HUES48 (cell line): ENCODE measurements around the gene ZBTB38.

Experiments used
- H3K27ac ChIP-seq: one replicate; pipeline ENCODE4 v1.7.0; 2013; ENCODE audit warnings: low read depth, low read length, inconsistent platforms
- H3K27me3 ChIP-seq: 2 replicates; pipeline ENCODE4 v1.6.1; 2013; ENCODE audit warnings: mild to moderate bottlenecking, low read length; ENCODE audit not compliant: control insufficient read depth, insufficient read depth
- H3K36me3 ChIP-seq: 2 replicates; pipeline ENCODE4 v1.6.1; 2013; ENCODE audit warnings: low read length; ENCODE audit not compliant: control insufficient read depth, insufficient read depth
- H3K4me1 ChIP-seq: 2 replicates; pipeline ENCODE4 v1.6.1; 2013; ENCODE audit warnings: mild to moderate bottlenecking, low read length; ENCODE audit not compliant: control insufficient read depth, insufficient read depth
- H3K4me3 ChIP-seq: 2 replicates; pipeline ENCODE4 v1.5.1; 2013; ENCODE audit warnings: mild to moderate bottlenecking, low read depth, low read length
- H3K9ac ChIP-seq: 2 replicates; pipeline ENCODE4 v1.6.1; 2013; ENCODE audit warnings: mild to moderate bottlenecking, low read depth, low read length, moderate library complexity
- H3K9me3 ChIP-seq: 2 replicates; pipeline ENCODE4 v1.6.1; 2013; ENCODE audit warnings: low read length; ENCODE audit not compliant: control insufficient read depth, insufficient read depth

Gene ZBTB38

GRCh38 chr3:141342386-141342785 lies 25.9 kb upstream of the ZBTB38 start:
- Histone ChIP-seq H3K4me3 (no peak overlapping the region), H3K27ac (no peak overlapping the region), H3K27me3 (no peaks in the 10 kb centered on the region), H3K4me1 (no peaks in the 10 kb centered on the region), H3K9ac (no peak overlapping the region), H3K36me3 (no peaks in the 10 kb centered on the region), H3K9me3 (no peaks in the 10 kb centered on the region)

GRCh38 chr3:141343077-141343476 lies 25.2 kb upstream of the ZBTB38 start:
- H3K4me3 ChIP-seq, result no peak overlapping the region
- no peaks in the 10 kb centered on the region for H3K27me3 ChIP-seq
- H3K9me3 ChIP-seq, result no peaks in the 10 kb centered on the region
- no peak overlapping the region for H3K27ac ChIP-seq
- H3K9ac ChIP-seq, result no peak overlapping the region
- H3K36me3 ChIP-seq, result no peaks in the 10 kb centered on the region
- no peaks in the 10 kb centered on the region for H3K4me1 ChIP-seq

GRCh38 chr3:141343865-141344271 lies 24.4 kb upstream of the ZBTB38 start:
- Histone ChIP-seq H3K4me1 (peaks cover 3% of the 10 kb centered on the region; the same call in 1 of the 2 replicates), H3K9ac (no peak overlapping the region), H3K27ac (no peak overlapping the region), H3K4me3 (no peak overlapping the region), H3K9me3 (no peaks in the 10 kb centered on the region), H3K36me3 (no peaks in the 10 kb centered on the region), H3K27me3 (no peaks in the 10 kb centered on the region)

- Histone ChIP-seq H3K27me3 (no peaks in the 10 kb centered on the region), H3K9me3 (no peaks in the 10 kb centered on the region), H3K27ac (no peak overlapping the region), H3K4me3 (no peak overlapping the region), H3K9ac (no peak overlapping the region), H3K36me3 (no peaks in the 10 kb centered on the region), H3K4me1 (peaks cover 6% of the 10 kb centered on the region; the same call in 1 of the 2 replicates)
These were observed 22.8 kb upstream of the ZBTB38 start for GRCh38 chr3:141345528-141345927.

- no peaks in the 10 kb centered on the region for H3K9me3 ChIP-seq
- no peak overlapping the region for H3K9ac ChIP-seq
- no peaks in the 10 kb centered on the region for H3K36me3 ChIP-seq
- H3K4me3 ChIP-seq, result no peak overlapping the region
- H3K27ac ChIP-seq, result no peak overlapping the region
- H3K27me3 ChIP-seq, result no peaks in the 10 kb centered on the region
- H3K4me1 ChIP-seq, result peaks cover 6% of the 10 kb centered on the region; the same call in 1 of the 2 replicates
These were observed 22.3 kb upstream of the ZBTB38 start for GRCh38 chr3:141346007-141346406.

GRCh38 chr3:141346418-141346817 lies 21.9 kb upstream of the ZBTB38 start:
- Histone ChIP-seq H3K27ac (no peak overlapping the region), H3K27me3 (no peaks in the 10 kb centered on the region), H3K9me3 (no peaks in the 10 kb centered on the region)

GRCh38 chr3:141346839-141347238 lies 21.5 kb upstream of the ZBTB38 start:
- Histone ChIP-seq H3K9ac (no peak overlapping the region), H3K9me3 (no peaks in the 10 kb centered on the region), H3K36me3 (no peaks in the 10 kb centered on the region), H3K27me3 (no peaks in the 10 kb centered on the region), H3K27ac (no peak overlapping the region), H3K4me1 (peaks cover 6% of the 10 kb centered on the region; the same call in 1 of the 2 replicates), H3K4me3 (no peak overlapping the region)

More at GRCh38 chr3:141346418-141346817, 21.9 kb upstream of the ZBTB38 start:
- Histone ChIP-seq H3K36me3 (no peaks in the 10 kb centered on the region), H3K4me1 (peaks cover 6% of the 10 kb centered on the region; the same call in 1 of the 2 replicates), H3K9ac (no peak overlapping the region), H3K4me3 (no peak overlapping the region)

GRCh38 chr3:141348837-141349236 lies 19.5 kb upstream of the ZBTB38 start:
- Histone ChIP-seq H3K4me1 (peaks cover 6% of the 10 kb centered on the region; the same call in 1 of the 2 replicates), H3K9me3 (no peaks in the 10 kb centered on the region), H3K27ac (no peak overlapping the region), H3K9ac (no peak overlapping the region), H3K4me3 (no peak overlapping the region), H3K36me3 (no peaks in the 10 kb centered on the region), H3K27me3 (no peaks in the 10 kb centered on the region)

GRCh38 chr3:141349711-141350110 lies 18.6 kb upstream of the ZBTB38 start:
- Histone ChIP-seq H3K27ac (no peak overlapping the region), H3K9ac (no peak overlapping the region), H3K4me1 (peaks cover 6% of the 10 kb centered on the region; the same call in 1 of the 2 replicates), H3K36me3 (no peaks in the 10 kb centered on the region), H3K27me3 (no peaks in the 10 kb centered on the region), H3K9me3 (no peaks in the 10 kb centered on the region), H3K4me3 (no peak overlapping the region)

- Histone ChIP-seq H3K4me3 (no peak overlapping the region), H3K9me3 (no peaks in the 10 kb centered on the region), H3K36me3 (no peaks in the 10 kb centered on the region), H3K27me3 (no peaks in the 10 kb centered on the region), H3K4me1 (peaks cover 6% of the 10 kb centered on the region; the same call in 1 of the 2 replicates), H3K9ac (no peak overlapping the region), H3K27ac (no peak overlapping the region)
These were observed 17.6 kb upstream of the ZBTB38 start for GRCh38 chr3:141350666-141351065.

- Histone ChIP-seq H3K4me1 (peaks cover 6% of the 10 kb centered on the region; the same call in 1 of the 2 replicates), H3K27ac (no peak overlapping the region), H3K9ac (no peak overlapping the region), H3K4me3 (no peak overlapping the region), H3K9me3 (no peaks in the 10 kb centered on the region), H3K36me3 (no peaks in the 10 kb centered on the region), H3K27me3 (no peaks in the 10 kb centered on the region)
These were observed 15.9 kb upstream of the ZBTB38 start for GRCh38 chr3:141352262-141352984.
